ENCODE data around the gene DUSP15.

DUSP15 gene

GRCh38 chr20:31859266-31859997 is 10.9 kb downstream of the DUSP15 start:
- no peak for DNase-seq

- no peak for DNase-seq
Observed at GRCh38 chr20:31858760-31859083, 11.6 kb downstream of the DUSP15 start.

- no peak for DNase-seq
Observed at GRCh38 chr20:31857861-31858759, 12.2 kb downstream of the DUSP15 start.

GRCh38 chr20:31856516-31856915 is 13.8 kb downstream of the DUSP15 start:
- no peak for DNase-seq

GRCh38 chr20:31853481-31853880 is 16.8 kb downstream of the DUSP15 start:
- no peak for DNase-seq

- DNase-seq, result no peak
Observed at GRCh38 chr20:31851240-31851955, 18.9 kb downstream of the DUSP15 start.

GRCh38 chr20:31849306-31849930 is 20.9 kb downstream of the DUSP15 start:
- no peak for DNase-seq

- no peak for DNase-seq
Observed at GRCh38 chr20:31848088-31848999, 22.0 kb downstream of the DUSP15 start.

- DNase-seq, result no peak
Observed at GRCh38 chr20:31846793-31847138, 23.6 kb downstream of the DUSP15 start.

- no peak for DNase-seq
Observed at GRCh38 chr20:31845300-31845863, 24.9 kb downstream of the DUSP15 start, which contains the start of gene FOXS1. Gene FOXS1 (minus strand): TSS chr20:31845604. CDS start chr20:31845542, 62 bp downstream.

- no peak for DNase-seq
Observed at GRCh38 chr20:31844737-31845299, 25.5 kb downstream of the DUSP15 start.

GRCh38 chr20:31843881-31844280 is 26.4 kb downstream of the DUSP15 start:
- DNase-seq, result no peak

GRCh38 chr20:31843288-31843687 is 27.0 kb downstream of the DUSP15 start:
- no peak for DNase-seq

- no peak for DNase-seq
Observed at GRCh38 chr20:31842471-31843157, 27.7 kb downstream of the DUSP15 start.

GRCh38 chr20:31841928-31842327 is 28.4 kb downstream of the DUSP15 start:
- DNase-seq, result no peak

- no peak for DNase-seq
Observed at GRCh38 chr20:31840906-31841816, 29.2 kb downstream of the DUSP15 start.

GRCh38 chr20:31839782-31840487 is 30.4 kb downstream of the DUSP15 start:
- DNase-seq, result no peak

- no peak for DNase-seq
Observed at GRCh38 chr20:31838646-31839292, 31.6 kb downstream of the DUSP15 start.
